Pulmonary artery endothelial cell (primary cell): ENCODE data around the gene FARP1. TPM values are rescaled to one million over a fixed set of nuclear protein-coding genes. Genes with fewer than 3 reads are reported as not detected.
"Not testable (repeated sequence)": the region's sequence is repeated elsewhere in the genome, so short reads cannot be mapped to it uniquely, and the experiment has no call there.

Experiments
- DNase-seq: peaks from one replicate; pipeline ENCODE4 v3.0.0-alpha.2; 2011; ENCODE audit warnings: low read depth, low spot score
- total RNA-seq: library from RNA; depleted of rRNA; stranded (reverse); fragments of >200 nt; gene quantifications from 2 replicates; pipeline ENCODE4 v1.2.3, GENCODE V29; 2014

The FARP1 gene
- total RNA-seq, 1 donor from 2014 or later, result 18.9 TPM

DNA sequence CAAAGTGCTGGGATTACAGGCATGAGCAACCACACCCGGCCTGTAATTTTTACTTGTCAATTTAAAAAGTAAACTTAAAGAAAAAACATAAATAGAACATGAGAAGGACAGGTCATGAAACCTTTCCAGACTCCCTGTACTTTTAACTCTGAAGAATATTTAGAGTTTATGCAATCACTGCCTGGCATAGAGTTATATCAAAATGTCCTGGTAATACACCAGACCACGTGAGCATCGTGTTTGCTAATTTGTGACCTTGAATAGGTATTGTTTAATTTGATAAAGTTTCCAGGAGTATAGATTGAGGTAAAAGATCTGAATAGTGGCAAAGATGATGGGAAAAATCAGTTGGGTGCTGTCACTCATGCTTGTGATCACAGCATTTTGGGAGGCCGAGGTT is 115.3 kb downstream of the FARP1 start:
- DNase-seq, result no peak

DNA sequence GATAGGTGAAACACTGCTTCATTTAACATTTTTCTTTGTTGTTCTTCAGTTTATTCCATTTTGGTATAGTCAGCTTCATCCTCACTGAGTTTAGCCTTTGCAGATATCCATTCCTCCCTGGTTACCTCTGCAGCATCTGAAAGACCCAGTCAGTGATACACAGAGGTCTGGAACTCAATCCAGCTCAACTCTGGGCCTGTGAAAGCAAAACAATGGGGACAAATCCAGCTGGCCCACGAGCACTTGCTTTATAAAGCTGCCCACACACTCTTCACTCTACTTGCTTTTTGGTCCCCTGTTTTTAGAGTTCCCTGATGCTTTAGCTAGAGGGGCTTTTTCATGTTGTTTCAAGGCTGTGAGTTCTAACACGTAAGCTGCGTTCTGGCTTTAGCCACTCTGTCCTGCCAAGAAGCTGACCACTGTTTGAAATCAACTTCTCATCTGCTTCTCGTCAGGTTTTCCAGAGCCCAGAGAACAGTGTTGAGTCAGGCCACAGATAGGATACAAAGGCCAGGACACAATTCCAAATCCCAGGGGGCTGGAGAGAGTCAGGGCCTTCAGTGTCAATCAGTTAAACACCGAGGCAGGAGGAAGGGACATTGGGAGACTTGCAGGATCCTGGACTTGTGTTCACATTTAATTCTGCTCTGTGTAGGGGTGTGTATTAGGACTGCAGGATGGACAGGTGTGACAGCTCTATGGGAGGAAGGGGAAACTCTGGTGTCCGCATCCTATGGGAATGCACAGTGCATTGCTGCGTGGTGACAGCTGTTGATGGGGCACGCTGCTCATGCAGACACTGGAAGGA is 117.7 kb downstream of the FARP1 start:
- no peak for DNase-seq

DNA sequence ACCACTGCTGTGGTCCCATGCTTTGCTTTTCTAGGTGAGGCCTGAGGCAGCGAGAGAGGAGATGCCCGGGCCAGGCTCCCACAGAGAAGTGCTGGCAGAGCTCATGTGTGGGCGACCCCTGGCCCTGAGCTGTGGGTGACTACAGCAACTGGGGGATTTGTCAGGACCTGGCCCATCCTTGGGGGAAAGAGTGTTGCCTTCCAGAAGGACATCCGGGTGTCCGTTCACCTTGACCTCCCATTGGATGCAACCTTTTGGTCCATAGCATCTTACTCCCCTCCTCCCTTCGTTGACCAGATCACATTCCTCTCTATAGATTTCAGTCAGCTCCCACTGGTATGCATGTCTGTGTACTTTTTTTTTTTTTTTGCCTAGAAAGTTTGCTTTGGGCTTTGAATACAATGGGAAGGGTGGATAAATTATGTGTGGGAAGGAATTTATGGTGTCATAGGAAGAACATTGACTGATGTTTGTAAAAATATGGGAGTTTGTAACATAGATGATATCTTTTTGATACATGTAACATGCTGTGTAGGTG is 118.3 kb downstream of the FARP1 start:
- no peak for DNase-seq

DNA sequence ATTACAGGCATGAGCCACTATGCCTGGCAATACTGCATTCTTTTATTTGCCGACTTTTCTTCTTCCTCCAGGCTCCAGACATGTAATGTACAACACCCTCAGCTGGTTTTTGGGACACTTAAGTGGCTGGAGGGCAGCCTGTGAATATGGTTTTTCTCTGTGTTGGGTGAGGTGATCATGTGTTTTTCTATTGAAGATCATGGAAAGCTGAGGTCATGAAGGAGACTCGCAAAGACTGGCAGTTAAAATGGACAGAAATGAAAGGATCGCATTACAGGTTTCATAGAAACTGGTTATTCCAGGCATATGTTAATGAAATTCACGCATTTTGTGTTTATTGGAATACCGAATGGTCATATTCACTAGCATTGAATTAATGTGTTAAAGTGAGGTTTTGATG is 119.4 kb downstream of the FARP1 start:
- DNase-seq, result no peak

DNA sequence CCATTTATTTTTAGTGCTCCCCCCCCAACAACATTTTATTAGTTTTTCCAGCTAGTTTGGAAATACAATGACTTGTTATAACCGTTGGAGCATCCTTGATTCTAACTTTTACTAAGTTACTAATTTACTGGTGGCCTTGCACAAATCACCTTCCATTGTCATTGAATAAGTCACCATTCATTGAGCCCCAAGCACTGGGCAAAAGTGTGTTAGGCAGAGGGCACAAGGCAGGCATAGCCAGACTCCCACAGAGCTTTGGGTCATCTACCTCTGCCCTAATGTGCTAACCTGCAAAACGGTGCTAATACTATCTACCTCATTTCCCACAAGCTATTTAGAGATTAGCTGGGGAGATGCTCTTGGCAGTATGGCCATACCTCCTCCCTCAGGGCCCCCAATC is 120.9 kb downstream of the FARP1 start:
- DNase-seq, result no peak

DNA sequence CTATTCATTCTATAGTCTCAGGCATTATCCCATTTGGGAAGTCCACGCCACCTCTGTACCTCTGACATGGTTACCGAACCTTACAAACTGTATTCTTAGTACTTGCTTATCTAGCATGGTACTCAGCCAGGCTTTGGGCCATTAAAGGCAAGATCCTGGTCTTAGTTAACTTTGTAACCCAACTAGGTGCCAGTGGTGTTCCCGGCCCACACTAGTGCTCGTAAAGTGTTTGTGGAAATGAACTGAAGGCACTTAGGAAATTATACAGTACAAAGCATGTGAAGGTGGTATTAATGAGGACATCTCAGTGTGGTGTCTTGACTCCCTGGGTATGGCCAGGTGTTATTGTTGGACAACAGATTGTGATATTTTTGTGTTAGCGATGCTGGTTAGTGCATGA is 122.0 kb downstream of the FARP1 start:
- DNase-seq, result no peak

DNA sequence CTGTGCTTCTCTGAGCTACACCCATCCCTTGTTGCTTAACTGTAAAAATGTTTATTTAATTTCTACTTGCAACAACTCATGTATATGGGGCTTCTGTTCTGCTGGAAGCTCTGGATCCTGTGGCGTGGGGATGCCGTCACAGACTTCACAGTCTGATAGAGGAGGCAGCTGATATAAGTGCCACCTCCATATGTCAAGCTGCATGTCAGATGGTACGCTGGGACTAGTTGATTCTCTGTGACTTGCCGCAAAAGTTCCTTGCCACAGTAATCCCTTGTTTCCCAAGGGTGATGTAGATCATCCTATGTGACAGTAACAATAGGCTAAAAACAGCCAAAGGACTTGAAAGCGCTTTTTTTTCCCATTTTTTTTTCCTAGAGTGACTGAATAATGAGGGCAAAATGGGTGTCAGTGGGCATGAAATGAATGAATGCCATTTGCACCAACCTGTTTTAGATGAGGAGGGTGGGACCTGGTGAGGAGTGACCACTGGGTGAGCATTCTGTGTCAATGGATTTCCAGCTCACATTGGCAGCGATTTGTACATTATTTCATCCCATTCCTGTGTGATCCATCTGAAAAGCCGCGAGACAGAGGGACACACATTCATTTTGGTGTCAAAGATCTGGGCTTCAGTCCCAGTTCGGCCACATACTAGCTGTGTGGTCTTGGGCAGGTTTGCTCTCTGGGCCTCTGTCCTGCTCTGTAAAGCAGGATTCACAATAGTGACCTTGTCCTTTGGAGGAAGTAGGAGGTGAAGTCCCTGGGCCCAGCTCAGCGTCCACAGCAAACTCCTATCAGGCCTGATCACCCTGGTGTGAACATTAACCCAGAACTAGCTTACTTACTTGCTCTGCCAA is 123.0 kb downstream of the FARP1 start:
- no peak for DNase-seq

DNA sequence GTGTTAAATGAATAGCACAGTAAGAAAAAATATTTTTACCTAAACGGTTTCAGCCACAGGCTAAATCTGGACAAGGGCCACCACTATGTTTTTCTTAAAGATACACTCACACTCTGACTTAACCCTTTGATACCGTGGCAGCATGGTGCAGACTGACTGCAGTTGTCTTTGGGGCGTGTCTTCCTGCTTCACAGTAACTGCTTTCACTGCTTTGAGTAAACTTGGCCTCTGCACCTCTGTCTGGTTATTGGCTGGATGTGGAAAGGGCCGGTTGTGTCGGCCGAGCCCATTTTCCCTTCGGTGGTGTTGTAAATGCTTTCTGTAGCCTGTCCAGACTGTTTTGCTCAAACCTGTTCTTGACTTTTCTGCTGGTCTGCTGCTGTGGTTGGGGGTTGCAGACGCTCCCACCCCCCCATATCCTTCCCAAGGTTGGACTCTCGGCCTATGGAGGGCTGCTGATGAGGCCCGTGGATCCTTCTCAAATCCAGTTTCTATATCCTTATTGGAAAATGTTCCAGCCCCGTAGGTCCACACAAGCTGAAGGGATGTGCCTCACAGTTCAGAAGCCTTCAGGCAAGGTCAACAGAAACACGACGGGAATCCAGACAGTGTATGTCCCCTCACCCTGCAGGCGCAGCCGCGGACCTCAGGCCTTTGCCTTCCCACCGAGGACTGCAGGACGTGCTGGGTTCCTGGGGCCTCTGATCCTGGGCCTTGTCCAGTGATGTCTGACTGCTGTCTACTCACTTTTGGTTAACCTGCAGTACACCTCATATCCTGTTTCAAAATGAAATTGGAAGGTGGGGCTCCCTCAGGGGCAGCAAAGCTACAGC is 124.4 kb downstream of the FARP1 start:
- DNase-seq, result no peak

DNA sequence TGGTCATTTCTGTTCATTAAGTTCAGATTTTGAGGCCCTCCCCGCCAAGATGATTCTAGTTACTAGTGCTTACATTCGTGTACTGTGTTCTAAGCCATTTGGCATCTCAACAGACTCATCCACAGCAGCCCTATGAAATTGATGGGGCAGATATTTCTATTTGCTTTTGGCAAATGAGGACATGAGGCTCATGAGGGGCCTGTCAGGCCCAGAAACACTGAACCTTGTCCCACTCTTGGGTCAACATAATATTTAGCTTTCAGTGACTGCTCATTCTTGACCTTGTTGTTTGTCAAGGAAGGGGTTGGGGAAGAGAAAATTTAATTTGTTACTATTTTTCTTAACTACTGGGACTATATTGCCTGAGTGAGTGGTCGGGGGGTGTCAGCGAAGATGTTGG is 126.5 kb downstream of the FARP1 start:
- DNase-seq, result no peak

DNA sequence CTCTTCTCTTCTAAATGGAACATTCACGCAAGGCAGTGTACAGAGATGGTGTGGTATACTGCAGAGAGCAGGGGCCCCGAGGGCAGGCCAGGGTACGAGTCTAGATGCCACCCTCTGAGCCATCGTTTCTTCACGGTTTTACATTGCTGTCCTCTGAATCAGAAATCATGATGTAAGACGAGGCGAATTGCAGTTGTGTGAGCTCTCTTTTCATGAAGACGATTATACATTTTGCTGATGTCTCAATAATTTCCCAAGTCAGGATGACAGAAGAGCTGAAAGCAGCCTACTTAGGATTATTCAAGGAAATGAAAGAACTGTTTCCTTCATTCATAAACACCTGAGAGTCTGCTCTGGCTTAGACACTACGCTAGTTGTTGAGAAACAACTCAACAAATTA is 127.9 kb downstream of the FARP1 start:
- DNase-seq, result no peak

DNA sequence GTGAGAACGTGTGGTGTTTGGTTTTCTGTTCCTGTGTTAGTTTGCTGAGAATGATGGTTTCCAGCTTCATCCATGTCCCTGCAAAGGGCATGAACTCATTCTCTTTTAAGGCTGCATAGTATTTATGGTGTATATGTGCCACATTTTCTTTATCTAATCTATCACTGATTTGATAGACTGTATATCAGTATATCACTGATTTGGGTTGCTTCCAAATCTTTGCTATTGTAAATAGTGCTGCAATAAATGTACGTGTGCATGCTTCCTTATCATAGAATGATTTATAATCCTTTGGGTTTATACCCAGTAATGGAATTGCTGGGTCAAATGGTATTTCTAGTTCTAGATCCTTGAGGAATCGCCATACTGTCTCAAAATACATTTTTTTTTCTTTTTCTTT is 128.8 kb downstream of the FARP1 start:
- DNase-seq, result not testable (repeated sequence)

DNA sequence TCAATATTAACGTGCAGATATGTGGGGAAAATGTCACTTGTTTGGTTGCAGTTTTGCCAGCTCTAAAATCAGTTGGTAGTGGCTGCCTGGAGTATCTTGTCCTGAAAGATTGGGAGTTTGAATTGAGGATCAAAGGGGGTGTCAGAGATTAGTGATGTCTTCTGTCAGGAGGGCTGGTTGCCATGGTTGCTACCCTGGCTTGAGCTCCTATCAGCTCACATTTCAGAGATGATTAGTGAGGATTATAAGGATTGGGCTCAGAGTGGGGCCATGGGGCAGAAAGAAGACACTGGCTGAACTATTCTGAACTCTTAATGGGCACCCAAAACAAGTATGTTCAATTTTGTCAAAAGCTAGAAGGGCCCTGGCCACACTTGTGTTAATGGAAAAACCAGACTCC is 129.7 kb downstream of the FARP1 start:
- no peak for DNase-seq

DNA sequence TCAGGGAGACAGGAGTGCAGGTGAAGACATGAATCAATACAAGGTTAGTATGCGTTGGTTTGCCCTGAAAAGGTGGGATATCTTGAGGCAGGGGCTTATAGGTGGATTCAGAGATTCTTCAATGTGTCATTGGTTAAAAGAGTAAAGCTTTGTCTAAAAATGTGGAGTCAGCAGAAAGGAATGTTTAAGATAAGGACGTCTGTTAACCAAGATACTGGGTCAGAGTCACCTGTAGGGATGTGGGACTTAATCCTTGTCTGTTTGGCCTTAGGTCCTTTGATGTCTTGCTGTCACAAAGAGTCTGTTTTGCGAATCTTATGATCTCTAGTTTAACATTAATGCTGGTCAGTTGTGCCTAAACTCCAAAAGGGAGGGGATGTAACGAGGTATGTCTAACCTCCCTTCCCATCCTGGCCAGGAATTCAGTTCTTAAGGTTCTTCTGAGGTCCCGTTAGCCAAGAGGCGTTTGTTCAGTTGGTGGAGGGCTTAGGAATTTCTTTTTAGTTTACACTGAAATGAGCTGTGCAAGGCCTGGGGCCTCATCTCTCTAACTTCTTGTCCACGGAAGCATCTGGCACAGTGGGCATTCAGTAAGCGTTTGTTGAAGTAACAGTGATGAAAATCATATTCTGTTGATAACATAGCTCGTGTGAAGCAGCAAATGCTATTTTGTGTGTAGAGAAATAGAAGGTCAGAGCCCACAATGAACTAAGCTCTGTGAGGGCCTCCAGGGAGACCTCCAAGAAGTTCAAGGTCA is 130.4 kb downstream of the FARP1 start:
- DNase-seq, result no peak

DNA sequence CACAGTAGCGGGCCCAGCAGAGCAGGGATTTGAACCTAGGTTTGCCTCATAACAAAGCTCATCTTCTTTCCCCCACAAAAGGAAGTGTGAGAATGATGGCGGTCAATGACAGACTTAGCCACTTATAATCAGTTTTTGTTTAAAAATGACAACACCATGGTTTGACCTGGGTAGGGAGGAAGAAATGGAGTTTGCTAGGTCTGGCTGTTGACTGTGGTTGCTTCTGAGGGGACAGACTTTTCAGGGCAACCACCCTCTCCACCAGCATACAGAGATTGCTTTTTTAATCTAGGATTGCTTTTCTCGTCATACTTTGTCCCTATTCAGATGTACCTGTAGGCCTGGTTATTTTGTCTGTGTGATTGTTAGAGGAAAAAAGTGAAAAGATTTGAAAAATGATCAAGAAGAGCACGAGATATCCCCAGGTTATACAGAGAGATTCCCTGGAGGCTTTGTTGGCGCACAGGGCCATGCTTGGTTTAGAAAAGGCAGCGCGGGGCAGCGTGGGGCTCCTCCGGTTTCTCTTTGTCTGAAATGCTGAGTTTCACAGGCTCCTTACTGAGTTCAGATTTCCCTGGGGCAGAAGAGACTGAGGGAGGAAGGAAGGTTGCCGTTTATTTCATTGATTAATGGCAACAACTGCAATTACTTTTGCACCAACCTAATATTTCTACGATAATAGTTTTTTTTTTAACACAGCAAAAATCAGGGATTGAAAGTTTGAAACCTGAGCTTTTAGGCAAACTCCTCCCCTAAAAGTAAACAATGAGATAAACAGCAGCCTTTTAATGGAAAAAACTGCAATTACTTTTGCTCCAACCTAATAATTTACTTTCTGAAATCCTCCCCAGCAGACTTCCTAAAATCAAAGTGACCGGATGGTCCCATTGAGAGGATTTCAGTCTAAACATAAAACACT is 131.2 kb downstream of the FARP1 start:
- no peak for DNase-seq

DNA sequence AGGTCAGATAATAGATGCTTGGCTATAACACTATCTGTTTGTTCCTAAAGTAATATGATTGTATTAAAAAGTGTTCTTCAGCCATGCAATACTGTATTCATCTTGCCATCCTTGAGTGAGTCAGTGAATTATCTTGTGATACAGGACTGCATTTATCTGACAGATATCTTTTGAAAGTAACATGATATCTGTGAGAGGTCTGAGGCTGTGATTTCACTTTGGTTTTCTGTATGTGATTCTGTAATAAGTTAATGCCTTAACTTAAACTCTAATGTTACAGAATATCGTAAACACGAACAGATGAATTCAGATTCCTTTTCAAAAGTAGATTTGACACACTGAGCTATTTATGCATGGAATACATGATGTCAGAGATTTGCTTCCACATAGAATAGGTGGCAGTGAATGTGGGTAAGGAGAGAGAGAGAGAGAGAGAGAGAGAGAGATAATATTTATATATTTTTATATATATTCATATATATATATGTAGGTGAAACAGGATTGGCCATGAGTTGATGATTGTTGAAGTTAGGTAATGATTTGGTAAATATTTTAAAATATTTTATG is 132.1 kb downstream of the FARP1 start:
- DNase-seq, result no peak

DNA sequence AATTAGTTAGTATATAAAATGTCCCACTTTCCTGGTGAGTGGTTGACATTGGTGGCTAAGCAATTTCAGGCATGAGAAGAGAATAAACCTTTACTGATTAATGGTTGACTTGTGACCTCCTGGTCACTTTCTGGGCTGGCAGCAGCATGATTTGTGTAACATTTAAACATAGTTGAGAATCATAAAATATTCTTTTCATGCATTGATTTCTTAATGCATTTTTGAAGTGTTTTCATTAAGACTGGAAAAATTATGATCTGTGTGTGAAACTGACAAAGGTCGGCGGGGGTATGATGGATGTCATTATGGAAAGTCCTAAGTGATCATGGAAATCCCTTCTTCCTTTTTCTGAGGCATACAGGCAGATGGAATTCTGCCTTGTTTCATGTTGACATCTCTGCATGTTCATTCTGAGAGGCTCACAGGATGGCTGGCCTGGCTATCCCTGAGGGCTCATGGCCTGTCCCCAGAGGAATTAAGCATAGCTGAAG is 132.8 kb downstream of the FARP1 start:
- no peak for DNase-seq

DNA sequence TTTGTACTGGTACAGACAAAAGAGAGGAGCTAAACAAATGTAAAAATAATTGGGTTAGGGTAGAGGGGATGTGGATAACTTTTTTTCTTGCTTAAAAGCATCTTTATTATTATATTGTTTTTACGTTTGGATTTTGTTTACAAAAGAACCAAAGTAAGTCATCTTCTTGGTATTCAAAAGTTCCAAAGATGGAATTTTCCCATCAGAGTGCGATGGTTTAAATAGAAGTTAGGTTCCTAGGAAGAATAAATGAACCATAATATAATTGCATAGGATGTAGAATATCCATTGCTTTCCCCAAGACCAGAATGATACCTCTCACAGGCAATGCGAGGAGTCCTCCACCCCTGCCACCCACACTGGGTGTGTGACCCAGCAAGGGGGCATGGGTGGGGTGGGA is 133.6 kb downstream of the FARP1 start:
- no peak for DNase-seq

DNA sequence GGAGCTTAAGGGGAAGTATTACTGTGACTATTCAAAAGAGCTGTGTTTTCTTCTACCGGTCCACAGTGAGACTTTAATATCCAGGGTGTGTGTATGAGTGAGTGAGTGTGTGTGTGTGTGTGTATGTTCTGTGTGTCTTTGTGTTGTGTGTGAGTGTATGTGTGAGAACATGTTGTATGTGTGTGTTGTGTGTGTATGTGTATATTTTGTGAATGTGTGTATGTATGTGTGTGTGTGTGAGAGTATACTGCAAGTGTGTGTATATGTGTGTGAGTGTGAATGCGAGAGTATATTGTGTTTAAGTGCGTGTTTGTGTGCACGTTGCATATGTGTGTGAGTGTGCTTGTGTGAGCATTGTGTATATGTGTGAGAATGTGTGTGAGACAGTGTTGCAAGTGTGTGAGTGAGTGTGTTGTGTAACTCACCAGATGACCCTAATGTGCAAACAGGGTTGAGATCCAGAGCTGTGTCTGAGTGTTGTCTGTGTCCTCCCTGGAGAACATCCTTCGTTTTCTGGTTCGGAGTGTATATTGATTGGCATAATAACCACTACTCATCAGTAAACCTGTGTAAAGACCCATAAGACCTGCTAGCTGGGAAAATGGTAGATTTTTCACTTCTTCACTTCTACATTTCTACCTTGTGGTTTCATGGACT is 135.3 kb downstream of the FARP1 start:
- no peak for DNase-seq
